ENCODE results near the gene PRDM7.

The PRDM7 gene

DNA sequence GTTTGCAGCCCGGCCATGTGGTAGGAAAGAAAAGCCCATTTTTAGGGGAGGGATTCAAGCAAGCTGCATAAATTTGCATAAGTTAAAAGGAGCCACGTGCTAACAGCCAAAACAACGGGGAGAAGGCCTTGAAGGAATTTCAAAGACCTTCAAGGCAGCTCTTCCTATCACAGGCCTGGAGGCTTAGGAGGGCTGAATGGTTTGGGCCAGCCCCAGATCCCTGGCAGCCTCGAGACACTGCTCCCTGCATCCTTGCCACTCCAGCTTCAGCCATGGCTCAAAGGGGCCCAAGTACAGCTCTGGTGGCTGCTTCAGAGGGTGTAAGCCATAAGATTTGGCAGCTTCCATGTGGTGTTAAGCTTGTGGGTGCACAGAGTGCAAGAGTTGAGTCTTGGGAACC is 22.6 kb downstream of the PRDM7 start:
- TF ChIP-seq EZH2 (IDR thresholded peaks at IDR 0.05; ENCODE audit: borderline replicate concordance, low read length): no peak
- no peak for TF ChIP-seq CTCF (IDR thresholded peaks at IDR 0.05; ENCODE audit: low read length)

DNA sequence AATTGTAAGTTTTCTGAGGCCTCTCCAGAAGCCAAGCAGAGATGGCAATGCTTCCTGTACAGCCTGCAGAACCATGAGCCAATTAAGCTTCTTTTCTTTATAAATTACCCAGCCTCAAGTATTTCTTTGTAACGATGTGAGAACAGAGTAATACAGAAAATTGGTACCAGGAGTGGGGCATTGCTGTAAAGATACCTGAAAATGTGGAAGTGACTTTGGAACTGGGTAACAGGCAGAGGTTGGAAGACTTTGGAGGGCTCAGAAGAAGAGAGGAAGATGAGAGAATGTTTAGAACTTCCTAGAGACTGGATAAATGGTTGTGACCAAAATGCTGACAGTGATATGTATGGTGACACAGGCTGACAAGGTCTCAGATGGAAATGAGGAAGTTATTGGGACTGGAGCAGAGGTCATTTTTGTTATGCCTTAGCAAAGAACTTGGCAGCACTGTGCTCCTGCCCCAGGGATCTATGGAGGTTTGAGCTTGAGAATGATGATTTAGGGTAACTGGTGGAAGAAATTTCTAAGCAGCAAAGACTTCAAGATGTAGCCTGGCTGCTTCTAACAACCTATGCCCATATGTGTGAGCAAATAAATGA is 23.1 kb downstream of the PRDM7 start:
- no peak overlapping the region for H3K27ac ChIP-seq (ENCODE audit: low read depth, low read length, poor library complexity, severe bottlenecking)
- no peaks in the 10 kb centered on the region for H3K79me2 ChIP-seq (ENCODE audit: insufficient read depth, low read length)
- H3K4me1 ChIP-seq (ENCODE audit: insufficient read depth, low read length, severe bottlenecking): no peaks in the 10 kb centered on the region
- H3K9ac ChIP-seq (ENCODE audit: low read length): no peak overlapping the region
- no peak overlapping the region for H3K4me2 ChIP-seq (ENCODE audit: low read length)
- H3K36me3 ChIP-seq (ENCODE audit: insufficient read depth, low read length): no peaks in the 10 kb centered on the region; the same call in 1 of the 2 replicates
- TF ChIP-seq CTCF (IDR thresholded peaks at IDR 0.05; ENCODE audit: low read length): no peak
- TF ChIP-seq EZH2 (IDR thresholded peaks at IDR 0.05; ENCODE audit: borderline replicate concordance, low read length): no peak
- H3K4me3 ChIP-seq (ENCODE audit: low read depth, low read length, poor library complexity, severe bottlenecking): no peak overlapping the region
- H3K27me3 ChIP-seq (ENCODE audit: insufficient read depth, low read length): peaks cover 6% of the 10 kb centered on the region; the same call in 1 of the 2 replicates
- no peak overlapping the region for H2AFZ ChIP-seq (ENCODE audit: low read length)
- H4K20me1 ChIP-seq (ENCODE audit: insufficient read depth, low read length): no peaks in the 10 kb centered on the region
- no peaks in the 10 kb centered on the region for H3K9me2 ChIP-seq (ENCODE audit: low read depth, low read length)
- no peaks in the 10 kb centered on the region for H3F3A ChIP-seq (ENCODE audit: insufficient read depth, low read length)
- H3K9me3 ChIP-seq (ENCODE audit: low read length): peaks cover 13% of the 10 kb centered on the region; the same call in 1 of the 2 replicates

More for the DNA sequence above, 22.6 kb downstream of the PRDM7 start:
- Histone ChIP-seq H3K9me2 (ENCODE audit: low read depth, low read length) (no peaks in the 10 kb centered on the region), H3K4me3 (ENCODE audit: low read depth, low read length, poor library complexity, severe bottlenecking) (no peak overlapping the region), H2AFZ (ENCODE audit: low read length) (no peak overlapping the region), H4K20me1 (ENCODE audit: insufficient read depth, low read length) (no peaks in the 10 kb centered on the region), H3K4me1 (ENCODE audit: insufficient read depth, low read length, severe bottlenecking) (no peaks in the 10 kb centered on the region), H3F3A (ENCODE audit: insufficient read depth, low read length) (no peaks in the 10 kb centered on the region), H3K9ac (ENCODE audit: low read length) (no peak overlapping the region), H3K79me2 (ENCODE audit: insufficient read depth, low read length) (no peaks in the 10 kb centered on the region), H3K36me3 (ENCODE audit: insufficient read depth, low read length) (no peaks in the 10 kb centered on the region; the same call in 1 of the 2 replicates), H3K27ac (ENCODE audit: low read depth, low read length, poor library complexity, severe bottlenecking) (no peak overlapping the region), H3K27me3 (ENCODE audit: insufficient read depth, low read length) (peaks cover 6% of the 10 kb centered on the region; the same call in 1 of the 2 replicates), H3K4me2 (ENCODE audit: low read length) (no peak overlapping the region), H3K9me3 (ENCODE audit: low read length) (peaks cover 13% of the 10 kb centered on the region; the same call in 1 of the 2 replicates)

DNA sequence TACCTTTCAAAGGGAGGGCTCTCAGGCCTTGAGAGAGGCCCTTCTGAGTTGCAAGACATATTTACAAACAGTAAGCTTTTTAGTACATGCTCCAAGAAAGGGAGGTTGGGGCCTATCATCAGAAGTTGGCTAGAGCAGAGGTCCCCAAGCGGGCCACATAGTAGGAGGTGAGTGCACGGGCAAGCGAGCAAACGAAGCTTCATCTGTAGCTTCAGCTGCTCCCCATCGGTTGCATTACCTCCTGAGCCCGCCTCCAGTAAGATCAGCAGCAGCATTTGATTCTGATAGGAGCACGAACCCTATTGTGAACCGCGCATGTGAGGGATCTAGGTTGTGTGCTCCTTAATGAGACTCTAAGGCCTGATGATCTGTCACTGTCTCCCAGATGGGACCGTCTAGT is 26.2 kb downstream of the PRDM7 start:
- Histone ChIP-seq H3K4me2 (ENCODE audit: low read length) (no peak overlapping the region), H3K9ac (ENCODE audit: low read length) (no peak overlapping the region), H3K9me2 (ENCODE audit: low read depth, low read length) (no peaks in the 10 kb centered on the region), H3K9me3 (ENCODE audit: low read length) (peaks cover 13% of the 10 kb centered on the region; the same call in 1 of the 2 replicates), H3K4me3 (ENCODE audit: low read depth, low read length, poor library complexity, severe bottlenecking) (no peak overlapping the region), H4K20me1 (ENCODE audit: insufficient read depth, low read length) (no peaks in the 10 kb centered on the region), H3F3A (ENCODE audit: insufficient read depth, low read length) (no peaks in the 10 kb centered on the region), H3K4me1 (ENCODE audit: insufficient read depth, low read length, severe bottlenecking) (no peaks in the 10 kb centered on the region), H3K27ac (ENCODE audit: low read depth, low read length, poor library complexity, severe bottlenecking) (no peak overlapping the region), H3K79me2 (ENCODE audit: insufficient read depth, low read length) (no peaks in the 10 kb centered on the region), H3K36me3 (ENCODE audit: insufficient read depth, low read length) (no peaks in the 10 kb centered on the region), H3K27me3 (ENCODE audit: insufficient read depth, low read length) (0 out of 2 replicates have a peak, but pooled peaks cover 2% of the 10 kb centered on the region), H2AFZ (ENCODE audit: low read length) (no peak overlapping the region)
- TF ChIP-seq EZH2 (IDR thresholded peaks at IDR 0.05; ENCODE audit: borderline replicate concordance, low read length): no peak
- TF ChIP-seq CTCF (IDR thresholded peaks at IDR 0.05; ENCODE audit: low read length): no peak
